ENCODE data around the gene USP25. TPM values are rescaled to one million over a fixed set of nuclear protein-coding genes. Genes with fewer than 3 reads are reported as not detected.

The USP25 gene
- total RNA-seq, 1 experiment from 2014 or later: 42.0 TPM

GRCh38 chr21:15742694-15743093 is 12.9 kb downstream of the USP25 start:
- H3K27me3 Mint-ChIP-seq (ENCODE audit: low read depth): no peaks in the 10 kb centered on the region
- H3K36me3 Mint-ChIP-seq: peaks cover 5% of the 10 kb centered on the region
- ChIA-PET POLR2A (interaction anchor here (1.1 kb wide), 1 partner anchor 10 kb away, joined by 6 read pairs; no protein-coding TSS in a partner anchor), CTCF (interaction anchor here (1.2 kb wide), 1 partner anchor 10 kb away, joined by 3 read pairs; no protein-coding TSS in a partner anchor)
- peak; percentile 53 for ATAC-seq
- H3K9me3 Mint-ChIP-seq: peaks cover 8% of the 10 kb centered on the region
- H3K4me3 Mint-ChIP-seq: no peak overlapping the region
- H3K27ac Mint-ChIP-seq: peak overlapping the region; percentile 53
- TF ChIP-seq NR1H2 (CRISPR knock-in tag; IDR thresholded peaks at IDR 0.05): no peak
- TF ChIP-seq MAX (CRISPR knock-in tag; IDR thresholded peaks at IDR 0.05): no peak
- TF ChIP-seq CDX4 (CRISPR knock-in tag; IDR thresholded peaks at IDR 0.05; ENCODE audit: borderline replicate concordance): no peak
- TF ChIP-seq, protein P1, sequence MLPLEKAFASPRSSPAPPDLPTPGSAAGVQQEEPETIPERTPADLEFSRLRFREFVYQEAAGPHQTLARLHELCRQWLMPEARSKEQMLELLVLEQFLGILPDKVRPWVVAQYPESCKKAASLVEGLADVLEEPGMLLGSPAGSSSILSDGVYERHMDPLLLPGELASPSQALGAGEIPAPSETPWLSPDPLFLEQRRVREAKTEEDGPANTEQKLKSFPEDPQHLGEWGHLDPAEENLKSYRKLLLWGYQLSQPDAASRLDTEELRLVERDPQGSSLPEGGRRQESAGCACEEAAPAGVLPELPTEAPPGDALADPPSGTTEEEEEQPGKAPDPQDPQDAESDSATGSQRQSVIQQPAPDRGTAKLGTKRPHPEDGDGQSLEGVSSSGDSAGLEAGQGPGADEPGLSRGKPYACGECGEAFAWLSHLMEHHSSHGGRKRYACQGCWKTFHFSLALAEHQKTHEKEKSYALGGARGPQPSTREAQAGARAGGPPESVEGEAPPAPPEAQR (CRISPR knock-in tag; IDR thresholded peaks at IDR 0.05): no peak
- TF ChIP-seq, protein P2, sequence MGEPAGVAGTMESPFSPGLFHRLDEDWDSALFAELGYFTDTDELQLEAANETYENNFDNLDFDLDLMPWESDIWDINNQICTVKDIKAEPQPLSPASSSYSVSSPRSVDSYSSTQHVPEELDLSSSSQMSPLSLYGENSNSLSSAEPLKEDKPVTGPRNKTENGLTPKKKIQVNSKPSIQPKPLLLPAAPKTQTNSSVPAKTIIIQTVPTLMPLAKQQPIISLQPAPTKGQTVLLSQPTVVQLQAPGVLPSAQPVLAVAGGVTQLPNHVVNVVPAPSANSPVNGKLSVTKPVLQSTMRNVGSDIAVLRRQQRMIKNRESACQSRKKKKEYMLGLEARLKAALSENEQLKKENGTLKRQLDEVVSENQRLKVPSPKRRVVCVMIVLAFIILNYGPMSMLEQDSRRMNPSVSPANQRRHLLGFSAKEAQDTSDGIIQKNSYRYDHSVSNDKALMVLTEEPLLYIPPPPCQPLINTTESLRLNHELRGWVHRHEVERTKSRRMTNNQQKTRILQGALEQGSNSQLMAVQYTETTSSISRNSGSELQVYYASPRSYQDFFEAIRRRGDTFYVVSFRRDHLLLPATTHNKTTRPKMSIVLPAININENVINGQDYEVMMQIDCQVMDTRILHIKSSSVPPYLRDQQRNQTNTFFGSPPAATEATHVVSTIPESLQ (CRISPR knock-in tag; IDR thresholded peaks at IDR 0.05): no peak
- no peak for TF ChIP-seq TEAD4 (CRISPR knock-in tag; IDR thresholded peaks at IDR 0.05)
- TF ChIP-seq SMAD3 (CRISPR knock-in tag; IDR thresholded peaks at IDR 0.05; ENCODE audit: borderline replicate concordance): no peak
- no peak for TF ChIP-seq CREM (CRISPR knock-in tag; IDR thresholded peaks at IDR 0.05)
- TF ChIP-seq CREB1 (CRISPR knock-in tag; IDR thresholded peaks at IDR 0.05): no peak
- TF ChIP-seq ZNF263 (CRISPR knock-in tag; IDR thresholded peaks at IDR 0.05; ENCODE audit: low read depth): no peak
- DNase-seq (ENCODE audit: low spot score): no peak
- peaks cover 82% of the 10 kb centered on the region for H3K4me1 Mint-ChIP-seq

DNA sequence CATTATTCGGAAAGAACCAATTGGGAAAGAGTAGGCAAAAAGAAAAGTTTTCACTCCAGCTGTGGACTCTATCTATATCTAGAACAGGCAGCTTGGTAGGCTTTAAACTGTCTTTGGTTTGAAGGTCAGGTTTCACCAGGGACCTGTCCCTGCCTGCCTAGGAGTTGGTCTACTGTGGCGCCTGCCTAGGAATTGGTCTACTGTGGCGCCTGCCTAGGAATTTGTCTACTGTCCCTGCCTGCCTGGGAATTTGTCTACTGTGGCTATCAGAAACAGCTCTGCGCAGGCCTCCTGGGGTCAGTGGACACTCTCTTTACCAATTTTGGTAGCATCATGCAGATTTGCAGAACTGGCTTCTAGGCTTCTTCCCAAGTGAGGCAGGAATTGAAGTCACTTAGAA is 13.8 kb downstream of the USP25 start:
- Mint-ChIP-seq H3K4me1 (peaks cover 78% of the 10 kb centered on the region), H3K9me3 (0 out of 2 replicates have a peak, but pooled peaks cover 2% of the 10 kb centered on the region), H3K27ac (peak overlapping the region; percentile 63), H3K27me3 (ENCODE audit: low read depth) (no peaks in the 10 kb centered on the region), H3K36me3 (no peaks in the 10 kb centered on the region; the same call in 1 of the 2 replicates), H3K4me3 (no peak overlapping the region)
- DNase-seq (ENCODE audit: low spot score) (no peak), ATAC-seq (no peak)
- POLR2A ChIA-PET: interaction anchor here (1.1 kb wide), 1 partner anchor 10 kb away, joined by 6 read pairs; no protein-coding TSS in a partner anchor
- CTCF ChIA-PET: interaction anchor here (1.2 kb wide), 1 partner anchor 9 kb away, joined by 3 read pairs; no protein-coding TSS in a partner anchor
- no peak for TF ChIP-seq ZNF416 (CRISPR knock-in tag; IDR thresholded peaks at IDR 0.05)
- TF ChIP-seq SMAD4 (CRISPR knock-in tag; IDR thresholded peaks at IDR 0.05): no peak
- no peak for TF ChIP-seq CDX4 (CRISPR knock-in tag; IDR thresholded peaks at IDR 0.05; ENCODE audit: borderline replicate concordance)
- no peak for TF ChIP-seq TEAD1 (CRISPR knock-in tag; IDR thresholded peaks at IDR 0.05)
- TF ChIP-seq, protein P3, sequence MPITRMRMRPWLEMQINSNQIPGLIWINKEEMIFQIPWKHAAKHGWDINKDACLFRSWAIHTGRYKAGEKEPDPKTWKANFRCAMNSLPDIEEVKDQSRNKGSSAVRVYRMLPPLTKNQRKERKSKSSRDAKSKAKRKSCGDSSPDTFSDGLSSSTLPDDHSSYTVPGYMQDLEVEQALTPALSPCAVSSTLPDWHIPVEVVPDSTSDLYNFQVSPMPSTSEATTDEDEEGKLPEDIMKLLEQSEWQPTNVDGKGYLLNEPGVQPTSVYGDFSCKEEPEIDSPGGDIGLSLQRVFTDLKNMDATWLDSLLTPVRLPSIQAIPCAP (CRISPR knock-in tag; IDR thresholded peaks at IDR 0.05): no peak
- TF ChIP-seq ZBTB43 (CRISPR knock-in tag; IDR thresholded peaks at IDR 0.05): no peak
- TF ChIP-seq, protein P4, sequence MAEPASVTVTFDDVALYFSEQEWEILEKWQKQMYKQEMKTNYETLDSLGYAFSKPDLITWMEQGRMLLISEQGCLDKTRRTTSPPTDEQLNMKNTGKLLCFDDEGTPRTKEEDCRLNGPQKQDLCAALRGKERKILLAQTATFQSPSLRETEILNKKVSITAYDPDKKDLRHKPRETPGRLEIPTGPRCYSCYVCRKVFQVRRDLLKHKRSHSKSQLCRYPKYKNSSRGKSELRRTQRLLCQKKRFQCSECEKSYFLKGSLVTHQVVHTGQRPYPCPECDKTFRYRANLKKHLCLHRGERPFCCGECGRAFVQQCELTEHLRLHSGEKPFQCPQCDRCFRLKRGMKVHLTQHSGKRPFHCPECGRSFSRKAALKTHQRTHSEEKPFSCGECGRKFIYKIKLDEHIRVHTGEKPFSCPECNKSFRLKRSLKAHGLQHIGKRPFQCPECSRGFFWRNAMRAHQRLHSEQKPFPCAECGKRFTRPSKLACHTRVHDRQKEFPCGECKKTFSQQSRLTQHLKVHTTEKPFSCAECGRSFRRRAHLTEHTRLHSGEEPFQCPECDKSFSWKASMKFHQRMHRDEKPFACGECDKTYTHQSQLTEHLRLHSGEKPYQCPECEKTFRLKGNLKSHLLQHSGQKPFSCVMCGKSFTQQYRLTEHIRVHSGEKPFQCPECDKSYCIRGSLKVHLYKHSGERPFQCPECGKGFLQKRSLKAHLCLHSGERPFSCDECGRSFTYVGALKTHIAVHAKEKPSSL (CRISPR knock-in tag; conservative IDR thresholded peaks at IDR 0.05): no peak
- no peak for TF ChIP-seq TP53 (CRISPR knock-in tag; IDR thresholded peaks at IDR 0.05)
- TF ChIP-seq, protein P2 (CRISPR knock-in tag; IDR thresholded peaks at IDR 0.05): no peak
- no peak for TF ChIP-seq ESRRA (CRISPR knock-in tag; IDR thresholded peaks at IDR 0.05; ENCODE audit: borderline replicate concordance)
- TF ChIP-seq TEAD4 (CRISPR knock-in tag; IDR thresholded peaks at IDR 0.05): no peak
- no peak for TF ChIP-seq NR1H2 (CRISPR knock-in tag; IDR thresholded peaks at IDR 0.05)
- no peak for TF ChIP-seq RORB (CRISPR knock-in tag; IDR thresholded peaks at IDR 0.05)
- no peak for TF ChIP-seq SP1 (CRISPR knock-in tag; conservative IDR thresholded peaks at IDR 0.05)
